NCI-H2196 treated with DMSO at 0.1 percent for 48 hours (cell line): ENCODE measurements around the gene ACOX3.
"Not testable (repeated sequence)": the region's sequence is repeated elsewhere in the genome, so short reads cannot be mapped to it uniquely, and the experiment has no call there.

Source experiments
- DNase-seq: peaks from one replicate; lab custom pipeline; 2025; ENCODE audit not compliant: unreplicated experiment; lab: John Stamatoyannopoulos, UW

The ACOX3 gene

DNA sequence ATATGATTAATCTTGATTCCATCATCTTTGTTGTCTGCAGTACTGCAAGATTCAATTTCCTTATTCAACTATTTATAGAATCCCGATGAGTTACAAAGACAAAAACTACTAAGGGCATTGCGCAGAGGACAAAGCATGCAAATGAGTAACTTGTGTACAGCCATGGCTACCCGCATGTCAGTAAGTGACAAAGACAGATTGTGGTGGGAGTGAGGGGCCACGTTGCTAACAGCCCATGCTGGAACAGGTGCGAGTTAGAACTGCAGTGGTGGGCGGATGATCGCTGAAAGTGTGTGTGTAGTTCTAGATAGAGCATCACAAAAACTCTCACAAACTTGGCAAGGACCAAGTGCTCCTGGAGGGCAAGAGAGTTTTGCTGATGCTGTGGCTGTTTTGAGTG lies 49.5 kb downstream of the ACOX3 start:
- DNase-seq: no peak

GRCh38 chr4:8390577-8390976 lies 49.9 kb downstream of the ACOX3 start:
- no peak for DNase-seq

DNA sequence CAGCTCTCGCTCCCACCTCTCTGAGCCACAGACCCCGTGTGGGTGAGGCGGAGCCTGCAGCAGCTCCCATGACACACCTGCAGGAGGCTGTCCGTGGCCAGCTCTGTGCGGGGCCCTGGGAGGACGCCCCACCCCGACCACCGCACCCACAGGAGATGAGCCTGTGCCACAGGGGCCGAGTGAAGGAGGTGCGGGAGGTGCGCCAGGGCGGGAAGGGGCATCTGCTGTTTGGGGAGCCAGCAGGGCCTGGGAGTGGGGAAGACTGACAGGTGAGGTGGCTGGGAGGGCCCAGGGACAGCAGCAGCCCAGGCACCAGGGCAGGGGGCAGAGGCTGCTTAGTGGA lies 52.0 kb downstream of the ACOX3 start:
- no peak for DNase-seq

- DNase-seq: no peak
Measured at GRCh38 chr4:8387615-8388527, 52.7 kb downstream of the ACOX3 start.

DNA sequence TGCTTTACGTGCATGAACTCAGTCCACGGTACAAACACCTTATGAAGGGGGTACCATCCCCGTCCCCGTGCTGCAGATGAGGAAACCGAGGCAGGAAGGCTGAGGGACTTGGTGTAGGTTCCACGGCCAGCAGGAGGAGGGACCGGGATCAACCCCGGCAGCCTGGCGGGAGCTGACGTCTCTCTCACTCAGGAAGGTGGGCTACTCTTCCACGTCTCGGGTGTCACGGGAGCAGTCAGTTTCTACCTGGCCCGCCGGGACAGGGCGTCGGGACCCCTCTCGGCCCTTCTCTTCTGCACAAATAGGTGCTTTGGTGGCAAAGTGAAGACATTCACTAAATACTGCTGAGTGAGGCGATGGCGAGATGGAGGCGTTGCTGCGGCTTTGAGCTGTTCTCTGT lies 53.3 kb downstream of the ACOX3 start:
- DNase-seq: no peak

DNA sequence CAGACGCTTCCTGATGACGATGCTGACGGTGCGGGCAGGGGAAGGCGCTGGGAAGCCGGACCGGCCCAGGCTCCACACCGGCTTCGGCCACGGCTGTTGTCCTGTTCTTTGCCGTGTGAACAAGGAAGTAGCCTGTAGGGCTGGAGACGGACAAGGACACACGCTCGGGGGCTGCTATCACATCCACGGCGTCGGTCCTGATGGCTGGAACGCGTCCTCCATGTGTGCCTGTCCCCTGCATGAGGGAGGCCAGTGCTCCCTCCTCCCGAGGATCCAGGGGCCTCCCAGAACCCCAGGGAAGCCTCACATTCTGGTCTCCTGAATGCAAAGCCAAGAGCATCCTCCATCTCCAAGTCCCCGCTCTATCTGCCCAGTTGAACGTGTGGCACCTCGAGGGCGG lies 53.8 kb downstream of the ACOX3 start:
- no peak for DNase-seq

GRCh38 chr4:8386131-8386530 lies 54.4 kb downstream of the ACOX3 start:
- not testable (repeated sequence) for DNase-seq

GRCh38 chr4:8385611-8386010 lies 54.9 kb downstream of the ACOX3 start:
- DNase-seq: no peak

DNA sequence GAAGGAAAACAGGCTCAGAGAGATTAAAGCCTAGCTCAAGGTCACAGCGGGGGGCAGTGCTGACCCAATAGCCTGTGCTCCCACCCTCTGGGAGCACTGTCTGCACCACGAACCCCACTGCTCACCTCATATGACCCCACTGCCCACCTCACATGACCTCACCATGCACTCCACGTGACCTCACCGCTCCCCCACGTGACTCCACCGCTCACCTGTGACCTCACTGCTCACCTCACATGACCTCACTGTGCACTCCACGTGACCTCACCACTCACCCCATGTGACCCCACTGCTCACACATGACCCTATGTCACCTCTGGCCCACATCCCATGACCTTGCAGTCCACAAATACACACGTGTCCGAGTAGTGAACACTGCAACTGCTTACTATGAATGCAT lies 55.4 kb downstream of the ACOX3 start:
- DNase-seq: no peak

DNA sequence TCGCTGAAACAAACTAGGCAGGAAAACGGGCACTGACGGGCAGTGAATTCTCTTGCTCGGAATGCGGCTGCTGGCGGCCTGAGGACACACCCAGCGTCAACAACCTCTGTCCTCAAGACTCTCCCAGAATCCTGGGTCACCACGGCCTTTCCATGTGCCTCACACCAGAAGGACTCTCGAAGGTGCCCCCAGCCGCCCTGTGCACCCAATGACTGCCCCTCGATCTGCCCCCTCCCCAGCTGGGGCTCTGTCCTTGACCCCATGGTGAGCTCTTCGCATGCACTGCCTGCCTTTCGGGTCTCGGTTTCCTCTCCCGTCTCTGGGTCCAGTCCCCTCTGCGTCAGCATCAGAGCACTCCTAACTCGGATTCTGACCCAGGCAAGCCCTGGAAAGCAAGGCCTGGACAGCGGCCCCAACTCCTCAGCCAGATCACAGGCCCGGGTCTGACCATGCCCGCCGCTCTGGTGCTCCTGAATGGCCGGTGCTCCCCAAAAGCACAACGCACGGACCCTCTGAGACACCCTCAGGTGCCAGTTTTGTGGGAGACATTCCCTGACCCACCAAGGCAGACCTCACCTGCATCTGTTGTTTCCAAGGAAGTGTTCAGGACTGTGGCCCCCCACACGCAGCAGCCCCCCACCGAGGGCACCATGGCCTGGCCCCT lies 56.0 kb downstream of the ACOX3 start:
- no peak for DNase-seq

- DNase-seq: no peak
Measured at GRCh38 chr4:8383451-8384160, 56.9 kb downstream of the ACOX3 start.

GRCh38 chr4:8383016-8383415 lies 57.5 kb downstream of the ACOX3 start:
- DNase-seq: no peak

DNA sequence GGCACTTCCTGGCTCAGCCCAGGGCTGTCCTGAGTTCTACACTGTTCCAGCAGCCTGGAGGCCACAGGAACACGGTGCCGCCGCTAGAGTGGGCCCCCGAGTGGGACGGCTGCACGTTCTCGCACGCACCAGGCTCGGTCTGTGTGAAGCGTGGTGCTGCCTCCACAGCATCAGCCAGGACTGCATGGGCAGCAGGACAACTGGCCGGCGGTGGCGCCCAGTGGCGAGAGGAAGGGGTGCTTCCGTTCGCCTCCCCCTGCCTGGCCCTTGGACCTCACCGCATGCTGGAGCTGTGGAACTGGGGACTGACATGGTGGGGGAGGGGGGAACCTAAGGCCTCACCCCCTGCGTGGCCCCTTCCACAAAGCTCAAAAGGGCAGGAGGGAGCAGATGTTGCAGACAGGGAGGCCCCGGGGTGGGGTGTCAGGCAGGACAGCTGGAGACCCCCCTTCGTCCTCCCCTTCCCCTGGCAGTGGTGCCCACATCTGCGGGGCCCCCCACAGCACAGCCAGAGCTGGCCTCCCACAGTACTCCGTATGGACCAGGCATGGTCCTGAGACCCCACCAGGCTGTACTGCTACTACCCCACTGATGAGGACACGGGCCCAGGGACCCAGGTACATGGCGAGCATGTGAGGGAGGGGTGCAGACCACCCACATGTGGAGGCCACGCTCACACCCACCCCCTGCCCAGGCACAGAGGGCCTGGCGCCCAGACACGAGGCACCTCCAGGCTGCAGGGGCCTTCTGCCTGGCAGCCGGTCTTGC lies 58.5 kb downstream of the ACOX3 start:
- no peak for DNase-seq

DNA sequence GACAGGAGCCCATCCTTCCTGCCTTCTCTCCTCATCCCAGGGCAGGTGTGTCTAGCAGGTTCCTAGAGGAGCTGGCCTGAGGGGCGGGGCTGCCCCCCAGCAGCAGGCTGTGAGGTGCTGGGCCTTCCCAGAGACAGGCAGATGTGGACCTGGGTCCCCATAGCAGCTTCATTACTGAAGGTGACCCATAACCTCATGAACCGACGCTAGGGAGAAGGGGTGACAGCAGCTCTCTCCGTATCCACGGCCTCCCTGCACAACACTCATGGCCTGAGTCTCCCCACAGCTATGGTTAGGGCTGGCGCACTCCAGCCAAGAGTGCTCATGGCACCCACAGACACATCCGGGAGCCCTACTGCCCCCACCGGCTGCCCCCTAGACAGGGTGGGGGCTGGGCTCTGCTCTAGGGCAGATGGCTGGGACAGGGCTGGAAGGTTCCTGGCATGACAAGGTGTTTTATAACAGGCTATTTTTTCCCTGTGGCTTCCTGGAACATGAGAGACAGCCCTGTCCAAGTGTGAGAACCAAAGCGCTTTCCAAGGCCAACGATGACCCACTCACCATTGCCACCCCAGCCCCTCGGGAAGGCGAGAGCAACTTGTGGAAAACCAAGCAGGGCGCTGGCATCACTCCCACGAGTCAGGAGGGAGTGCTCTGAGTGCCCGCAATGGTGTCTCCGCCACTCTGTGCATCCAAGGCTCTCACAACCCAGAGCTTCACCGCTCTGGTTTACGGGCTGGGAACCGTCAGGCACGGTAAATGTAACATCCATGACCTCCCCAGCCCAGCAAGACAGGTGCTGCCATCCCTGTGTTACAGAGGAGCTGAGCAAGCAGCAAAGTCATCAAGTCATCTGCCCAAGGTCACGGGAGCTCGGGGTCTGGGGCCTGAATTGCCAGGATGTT lies 59.8 kb downstream of the ACOX3 start:
- no peak for DNase-seq

DNA sequence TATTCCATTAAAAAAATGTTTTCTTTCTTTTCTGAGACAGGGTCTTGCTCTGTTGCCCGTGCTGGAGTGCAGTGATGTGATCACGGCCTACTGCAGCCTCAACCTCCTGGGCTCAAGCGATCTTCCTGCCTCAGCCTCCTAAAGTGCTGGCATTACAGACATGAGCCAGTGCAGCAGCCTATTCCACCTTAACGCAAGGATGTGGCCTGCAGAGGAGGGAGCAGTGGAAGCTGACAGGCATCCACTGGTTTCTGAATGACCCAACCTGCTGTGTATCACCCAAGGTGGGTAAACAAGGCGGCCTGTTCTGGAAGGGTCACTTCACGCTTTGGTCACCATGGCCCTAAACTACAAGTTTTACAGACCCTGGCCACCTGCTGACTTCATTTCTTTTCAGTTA lies 60.8 kb downstream of the ACOX3 start:
- DNase-seq: no peak

DNA sequence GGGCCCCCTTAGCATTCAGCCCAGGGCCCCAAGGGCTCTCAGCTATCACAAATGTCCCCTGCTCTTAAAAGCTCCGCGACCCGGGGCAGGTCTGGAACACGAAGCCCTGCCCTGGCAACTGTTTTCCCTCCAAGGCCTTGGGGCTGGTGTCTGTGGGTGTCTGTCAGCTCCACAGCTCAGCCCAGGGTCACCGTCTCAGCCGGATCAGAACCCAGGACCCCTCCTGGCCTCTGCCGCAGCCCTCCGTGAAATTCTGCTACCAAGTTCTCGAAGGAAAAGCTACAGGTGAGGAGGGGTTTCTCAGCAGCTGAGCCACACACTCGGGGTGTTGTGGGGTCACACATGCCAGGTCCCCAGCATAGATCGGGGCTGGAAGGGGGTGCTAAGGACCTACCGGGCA lies 61.2 kb downstream of the ACOX3 start:
- DNase-seq: no peak

DNA sequence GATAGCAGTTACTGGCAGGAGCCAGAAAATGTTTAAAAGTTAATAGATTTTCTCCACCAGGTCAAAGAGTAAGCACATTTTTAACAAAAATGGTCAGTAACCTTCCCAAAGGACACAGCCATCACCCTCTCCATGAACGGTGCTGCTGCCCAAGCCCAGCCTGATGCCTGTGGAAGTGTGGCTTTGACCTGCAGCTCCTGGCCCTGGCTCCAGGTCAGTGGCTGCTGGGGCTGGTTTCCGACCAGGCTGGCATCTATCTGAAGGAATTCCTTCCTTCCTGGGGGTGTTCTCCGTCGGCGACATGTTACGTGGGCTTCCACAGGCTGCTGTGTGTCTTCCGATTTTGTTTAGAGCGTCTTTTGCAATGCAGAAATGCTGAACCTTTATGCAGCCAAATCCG lies 61.7 kb downstream of the ACOX3 start:
- no peak for DNase-seq

- DNase-seq: no peak
Measured at GRCh38 chr4:8378101-8378724, 62.3 kb downstream of the ACOX3 start.

- no peak for DNase-seq
Measured at GRCh38 chr4:8377103-8378075, 63.1 kb downstream of the ACOX3 start.
